HCT116 (cell line): ENCODE data around the gene SULT1A1. TPM values are rescaled to one million over a fixed set of nuclear protein-coding genes. Genes with fewer than 3 reads are reported as not detected.

Experiments used
- ATAC-seq: fragments of 200-7000 bp; cut with Tn5 transposase; 2 replicates; pipeline ENCODE4 v1.9.1; 2020; ENCODE audit warnings: mild to moderate bottlenecking, moderate library complexity
- BruUV-seq: library from RNA; stranded (reverse); fragments of 400-500 nt; replicated peaks from 2 replicates; lab custom pipeline; 2021; lab: Mats Ljungman, UMichigan
- CTCF ChIA-PET: fragments of 300-600 bp; sonication (Branson Sonifier 250); formaldehyde crosslinking; loops from one replicate; lab custom pipeline; 2021; ENCODE audit warnings: antibody characterized with exemption; lab: Charles Lee
- POLR2A ChIA-PET: fragments of 300-600, 350-600 bp; sonication (Branson Sonifier 250); formaldehyde crosslinking; loops from one replicate; lab custom pipeline; 2021; ENCODE audit warnings: antibody characterized with exemption; lab: Charles Lee
- RAD21 ChIA-PET, 2 experiments: fragments of 300-600 bp; sonication (Branson Sonifier 250); formaldehyde crosslinking; loops; one replicate each; lab custom pipeline; 2023; ENCODE audit warnings: low total read pairs in 2 of 2; ENCODE audit not compliant: uncharacterized antibody in 2 of 2, unreplicated experiment in 2 of 2, low non-redundant PET in 1 of 2; lab: Charles Lee
- DNase-seq: peaks from one replicate; pipeline ENCODE4 v3.0.0-alpha.2; 2010; ENCODE audit warnings: low read depth, low spot score
- H2AFZ ChIP-seq: fragments of 200-600 bp; shearing (Covaris generic), sonication (generic); 2 replicates; pipeline ENCODE4 v1.6.1; 2017; ENCODE audit warnings: low read depth, mixed run types, mixed read lengths, antibody characterized with exemption, low read length; ENCODE audit not compliant: poor library complexity, severe bottlenecking
- H3K27ac ChIP-seq: 2 replicates; pipeline ENCODE4 v1.5.1; 2012; ENCODE audit warnings: low read depth, low read length
- H3K27me3 ChIP-seq: fragments of 200-600 bp; sonication (generic); 2 replicates; pipeline ENCODE4 v1.6.1; 2016; ENCODE audit warnings: mixed run types, low read length, mixed read lengths; ENCODE audit not compliant: insufficient read depth
- H3K36me3 ChIP-seq, 2 experiments: fragments of 200-500 bp in 1 of 2; fragments of 200-600 bp in 1 of 2; sonication (Bioruptor generic) in 1 of 2; sonication (generic) in 1 of 2; 2 replicates each; pipeline versions ENCODE4 v1.5.1 to v1.6.1; 2014 to 2016; ENCODE audit warnings: low read length in 2 of 2, inconsistent platforms in 1 of 2, mixed read lengths in 1 of 2, mixed run types in 1 of 2; ENCODE audit not compliant: insufficient read depth in 2 of 2, control insufficient read depth in 1 of 2
- H3K4me1 ChIP-seq, 2 experiments: fragments of 200-600 bp in 1 of 2; sonication (generic) in 1 of 2; 2 replicates each; pipeline versions ENCODE4 v1.5.1 to v1.6.1; 2012 to 2017; ENCODE audit warnings: low read length in 2 of 2, inconsistent platforms in 1 of 2, mild to moderate bottlenecking in 1 of 2, mixed read lengths in 1 of 2, mixed run types in 1 of 2, moderate library complexity in 1 of 2; ENCODE audit not compliant: insufficient read depth in 2 of 2, control insufficient read depth in 1 of 2
- H3K4me2 ChIP-seq: fragments of 200-600 bp; sonication (generic); 2 replicates; pipeline ENCODE4 v1.6.1; 2017; ENCODE audit warnings: mixed run types, low read length, mixed read lengths
- H3K4me3 ChIP-seq, 2 experiments: fragments of 200-600 bp in 1 of 2; sonication (generic) in 1 of 2; replicated peaks in 1 of 2; 2 replicates each; pipeline ENCODE4 v1.5.1; 2011 to 2016; ENCODE audit warnings: low read length in 2 of 2, control low read depth in 1 of 2, low read depth in 1 of 2, mild to moderate bottlenecking in 1 of 2, mixed read lengths in 1 of 2, mixed run types in 1 of 2
- H3K79me2 ChIP-seq: fragments of 200-600 bp; sonication (generic); 2 replicates; pipeline ENCODE4 v1.6.1; 2017; ENCODE audit warnings: mild to moderate bottlenecking, mixed run types, low read length, moderate library complexity, mixed read lengths; ENCODE audit not compliant: insufficient read depth
- H3K9ac ChIP-seq: fragments of 200-600 bp; sonication (generic); 2 replicates; pipeline ENCODE4 v1.6.1; 2016; ENCODE audit warnings: low read length, mixed read lengths
- H3K9me2 ChIP-seq: fragments of 200-600 bp; sonication (generic), shearing (Covaris generic); 2 replicates; pipeline ENCODE4 v1.6.1; 2017; ENCODE audit warnings: mixed run types, mild to moderate bottlenecking, moderate library complexity; ENCODE audit not compliant: insufficient read depth
- H3K9me3 ChIP-seq, 2 experiments: fragments of 200-500 bp in 1 of 2; fragments of 200-600 bp in 1 of 2; sonication (Bioruptor generic) in 1 of 2; sonication (generic) in 1 of 2; 2 replicates each; pipeline ENCODE4 v1.6.1; 2014 to 2017; ENCODE audit warnings: low read length in 2 of 2, mixed read lengths in 2 of 2, inconsistent platforms in 1 of 2, low read depth in 1 of 2, mild to moderate bottlenecking in 1 of 2, mixed run types in 1 of 2, moderate library complexity in 1 of 2; ENCODE audit not compliant: control insufficient read depth in 1 of 2, insufficient read depth in 1 of 2
- H4K20me1 ChIP-seq: fragments of 200-600 bp; sonication (generic), shearing (Covaris generic); 2 replicates; pipeline ENCODE4 v1.6.1; 2017; ENCODE audit warnings: mixed run types, mild to moderate bottlenecking, moderate library complexity; ENCODE audit not compliant: insufficient read depth
- ATF3 ChIP-seq: IDR thresholded peaks from 2 replicates; pipeline ENCODE4 v1.6.1; 2012
- CTCF ChIP-seq, 3 experiments: fragments of 200-600 bp in 1 of 3; sonication (generic) in 1 of 3; IDR thresholded peaks in 2 of 3; conservative IDR thresholded peaks in 1 of 3; 2 replicates each; pipeline ENCODE4 v1.5.1; 2012 to 2017; ENCODE audit warnings: low read depth in 2 of 3, low read length in 2 of 3, antibody characterized with exemption in 1 of 3, borderline replicate concordance in 1 of 3, control low read depth in 1 of 3, mild to moderate bottlenecking in 1 of 3, mixed read lengths in 1 of 3, mixed run types in 1 of 3, moderate library complexity in 1 of 3; ENCODE audit not compliant: insufficient read depth in 1 of 3
- ELF1 ChIP-seq: IDR thresholded peaks from 2 replicates; pipeline ENCODE4 v1.6.1; 2012; ENCODE audit warnings: low read depth, borderline replicate concordance
- EZH2 ChIP-seq: fragments of 200-600 bp; sonication (generic); IDR thresholded peaks from 2 replicates; pipeline ENCODE4 v1.6.1; 2017; ENCODE audit warnings: antibody characterized with exemption, mixed run types
- EZH2phosphoT487 ChIP-seq: fragments of 200-600 bp; IDR thresholded peaks from 2 replicates; pipeline ENCODE4 v1.6.1; 2018; ENCODE audit warnings: antibody characterized with exemption, borderline replicate concordance
- FOSL1 ChIP-seq: IDR thresholded peaks from 2 replicates; pipeline ENCODE4 v1.6.1; 2012; ENCODE audit warnings: low read depth
- JUND ChIP-seq: IDR thresholded peaks from 2 replicates; pipeline ENCODE4 v1.6.1; 2012
- POLR2AphosphoS5 ChIP-seq: IDR thresholded peaks from 2 replicates; pipeline ENCODE4 v1.6.1; 2011; ENCODE audit warnings: mild to moderate bottlenecking, low read depth, low read length, moderate library complexity
- RAD21 ChIP-seq: IDR thresholded peaks from 2 replicates; pipeline ENCODE4 v1.6.1; 2012; ENCODE audit warnings: low read depth, mild to moderate bottlenecking
- REST ChIP-seq: IDR thresholded peaks from 2 replicates; pipeline ENCODE4 v1.6.1; 2012; ENCODE audit warnings: low read depth
- SP1 ChIP-seq: IDR thresholded peaks from 2 replicates; pipeline ENCODE4 v1.6.1; 2012; ENCODE audit warnings: low read depth
- SRF ChIP-seq: IDR thresholded peaks from 2 replicates; pipeline ENCODE4 v1.6.1; 2012; ENCODE audit warnings: low read depth
- TCF7L2 ChIP-seq: IDR thresholded peaks from 2 replicates; pipeline ENCODE4 v1.7.0; 2011; ENCODE audit warnings: borderline replicate concordance, inconsistent platforms; ENCODE audit not compliant: insufficient read depth, insufficient read length; ENCODE audit errors: extremely low read depth
- YY1 ChIP-seq: IDR thresholded peaks from 2 replicates; pipeline ENCODE4 v1.6.1; 2011; ENCODE audit warnings: low read length, low read depth, moderate library complexity, mild to moderate bottlenecking; ENCODE audit not compliant: insufficient replicate concordance; ENCODE audit errors: extremely low read depth
- ZFX ChIP-seq: fragments of 450-650 bp; IDR thresholded peaks from 2 replicates; pipeline ENCODE4 v1.6.1; 2017
- ZNF274 ChIP-seq: fragments of 200-500 bp; sonication (Bioruptor generic); IDR thresholded peaks from 2 replicates; pipeline ENCODE4 v1.6.1; 2014; ENCODE audit warnings: mild to moderate bottlenecking, low read depth, low read length, inconsistent platforms
- intact Hi-C: fragments of 100-400 bp; cut with micrococcal nuclease; formaldehyde crosslinking; loops from 2 replicates; pipeline ENCODE4 v1.10.0; 2022
- total RNA-seq: library from RNA; stranded (reverse); gene quantifications from one replicate; pipeline ENCODE4 v1.2.1, GENCODE V29; 2021; ENCODE audit not compliant: unreplicated experiment
- TF ChIP-seq, protein P1 (sequence below): IDR thresholded peaks from 2 replicates; pipeline ENCODE4 v1.6.1; 2011; ENCODE audit warnings: mild to moderate bottlenecking, low read length, moderate library complexity; ENCODE audit not compliant: insufficient replicate concordance; ENCODE audit errors: extremely low read depth
- TF ChIP-seq, protein P2 (sequence below): IDR thresholded peaks from 2 replicates; pipeline ENCODE4 v1.6.1; 2012

SULT1A1 gene
- total RNA-seq, 1 experiment from 2014 or later: 23.1 TPM

GRCh38 chr16:28589930-28590329, 19.9 kb downstream of the SULT1A1 start:
- H3K9me3 ChIP-seq: no peaks in the 10 kb centered on the region
- intact Hi-C loops: no loop called here
- peaks cover 0 to 8% of the 10 kb centered on the region in 2 experiments; a peak in 2 of 4 replicates for H3K4me1 ChIP-seq
- no peak overlapping the region for H3K27ac ChIP-seq
- no peak for DNase-seq
- H2AFZ ChIP-seq: no peak overlapping the region
- no peak overlapping the region for H3K9ac ChIP-seq
- no peak for TF ChIP-seq RAD21
- no peak for TF ChIP-seq YY1
- TF ChIP-seq SP1: no peak
- no peak for TF ChIP-seq EZH2
- no peak for TF ChIP-seq JUND
- no peak for TF ChIP-seq EZH2phosphoT487
- TF ChIP-seq, protein P1, sequence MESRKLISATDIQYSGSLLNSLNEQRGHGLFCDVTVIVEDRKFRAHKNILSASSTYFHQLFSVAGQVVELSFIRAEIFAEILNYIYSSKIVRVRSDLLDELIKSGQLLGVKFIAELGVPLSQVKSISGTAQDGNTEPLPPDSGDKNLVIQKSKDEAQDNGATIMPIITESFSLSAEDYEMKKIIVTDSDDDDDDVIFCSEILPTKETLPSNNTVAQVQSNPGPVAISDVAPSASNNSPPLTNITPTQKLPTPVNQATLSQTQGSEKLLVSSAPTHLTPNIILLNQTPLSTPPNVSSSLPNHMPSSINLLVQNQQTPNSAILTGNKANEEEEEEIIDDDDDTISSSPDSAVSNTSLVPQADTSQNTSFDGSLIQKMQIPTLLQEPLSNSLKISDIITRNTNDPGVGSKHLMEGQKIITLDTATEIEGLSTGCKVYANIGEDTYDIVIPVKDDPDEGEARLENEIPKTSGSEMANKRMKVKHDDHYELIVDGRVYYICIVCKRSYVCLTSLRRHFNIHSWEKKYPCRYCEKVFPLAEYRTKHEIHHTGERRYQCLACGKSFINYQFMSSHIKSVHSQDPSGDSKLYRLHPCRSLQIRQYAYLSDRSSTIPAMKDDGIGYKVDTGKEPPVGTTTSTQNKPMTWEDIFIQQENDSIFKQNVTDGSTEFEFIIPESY: no peak
- no peak for TF ChIP-seq REST
- TF ChIP-seq, protein P2, sequence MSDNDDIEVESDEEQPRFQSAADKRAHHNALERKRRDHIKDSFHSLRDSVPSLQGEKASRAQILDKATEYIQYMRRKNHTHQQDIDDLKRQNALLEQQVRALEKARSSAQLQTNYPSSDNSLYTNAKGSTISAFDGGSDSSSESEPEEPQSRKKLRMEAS: no peak
- no peak for TF ChIP-seq ZFX
- TF ChIP-seq CTCF (IDR thresholded peaks at IDR 0.05 in 2 of 3, conservative IDR thresholded peaks at IDR 0.05 in 1 of 3; ENCODE audit: borderline replicate concordance in 1 of 3, insufficient read depth in 1 of 3, low read depth in 2 of 3, low read length in 2 of 3): no peak
- TF ChIP-seq POLR2AphosphoS5: no peak
- no peak for TF ChIP-seq TCF7L2
- TF ChIP-seq ATF3: no peak
- no peak for TF ChIP-seq ZNF274
- TF ChIP-seq SRF: no peak
- no peak for TF ChIP-seq FOSL1
- no peak for TF ChIP-seq ELF1
- TF ChIP-seq, all 23 proteins: peak for 0
- Histone ChIP-seq H3K9me2 (no peaks in the 10 kb centered on the region), H3K36me3 (peaks cover 0 to 3% of the 10 kb centered on the region in 2 experiments; a peak in 1 of 4 replicates), H3K27me3 (no peaks in the 10 kb centered on the region), H3K79me2 (no peaks in the 10 kb centered on the region), H4K20me1 (no peaks in the 10 kb centered on the region), H3K4me3 (no peak overlapping the region), H3K4me2 (no peak overlapping the region)
- no peak for ATAC-seq
- RAD21 ChIA-PET: no interaction called here
- CTCF ChIA-PET: no interaction called here
- POLR2A ChIA-PET: no interaction called here
- BruUV-seq: no TSS peak
